ENCODE data around the gene IGFBP1. TPM values are rescaled to one million over a fixed set of nuclear protein-coding genes. Genes with fewer than 3 reads are reported as not detected.

The IGFBP1 gene
- polyA plus RNA-seq, 5 donors: 0.09 to 0.98 TPM; not detected in 3

GRCh38 chr7:45901566-45901965 lies 13.3 kb downstream of the IGFBP1 start:
- no peak for DNase-seq

GRCh38 chr7:45902820-45903219 lies 14.5 kb downstream of the IGFBP1 start:
- no peak for DNase-seq

- DNase-seq: no peak
Measured at GRCh38 chr7:45909561-45909960, 21.3 kb downstream of the IGFBP1 start.

- DNase-seq: no peak
Measured at GRCh38 chr7:45910855-45911254, 22.6 kb downstream of the IGFBP1 start.

GRCh38 chr7:45911311-45911710 lies 23.0 kb downstream of the IGFBP1 start:
- DNase-seq: no peak

DNA sequence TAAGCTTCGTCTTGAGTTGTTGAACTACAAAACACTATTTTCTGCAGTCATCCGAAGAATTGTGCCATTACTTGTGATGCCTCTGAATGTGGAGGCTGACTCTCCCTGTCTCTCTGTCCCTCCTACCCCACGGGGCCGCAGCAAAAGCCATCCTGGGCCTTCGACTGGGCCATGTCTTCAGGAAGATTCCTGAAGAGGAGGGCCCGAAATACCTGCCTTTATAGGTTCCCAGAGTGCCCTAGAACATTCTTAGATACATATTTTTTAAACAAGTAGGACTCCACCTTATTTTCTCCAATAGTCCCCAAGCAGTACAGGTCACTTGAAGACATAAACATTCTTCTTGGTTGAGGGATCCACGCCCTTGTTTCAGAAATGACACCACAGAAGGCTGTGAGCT lies 24.7 kb downstream of the IGFBP1 start:
- DNase-seq: no peak

DNA sequence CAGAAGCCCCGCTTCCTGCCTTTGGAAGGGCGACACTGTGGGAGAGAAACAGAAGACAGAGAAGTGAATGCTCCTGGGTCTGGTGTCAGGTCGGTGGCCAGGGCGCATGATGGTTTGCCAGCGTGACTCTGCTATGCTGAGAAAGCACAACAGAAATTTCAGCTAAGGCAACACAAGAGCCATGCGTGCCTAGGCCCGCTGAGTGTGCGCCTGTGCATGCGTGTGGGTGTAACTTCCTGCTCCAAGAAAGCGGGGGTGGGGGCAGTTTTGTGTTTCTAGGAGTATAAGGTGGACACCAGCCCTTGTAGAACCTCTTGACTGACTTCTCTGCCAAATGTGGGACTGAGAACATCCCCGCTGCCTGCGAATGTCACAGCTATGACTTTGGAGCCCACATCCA lies 26.6 kb downstream of the IGFBP1 start:
- DNase-seq: no peak

GRCh38 chr7:45915606-45916005 lies 27.3 kb downstream of the IGFBP1 start:
- DNase-seq: no peak

GRCh38 chr7:45917064-45917463 lies 28.8 kb downstream of the IGFBP1 start:
- no peak for DNase-seq

DNA sequence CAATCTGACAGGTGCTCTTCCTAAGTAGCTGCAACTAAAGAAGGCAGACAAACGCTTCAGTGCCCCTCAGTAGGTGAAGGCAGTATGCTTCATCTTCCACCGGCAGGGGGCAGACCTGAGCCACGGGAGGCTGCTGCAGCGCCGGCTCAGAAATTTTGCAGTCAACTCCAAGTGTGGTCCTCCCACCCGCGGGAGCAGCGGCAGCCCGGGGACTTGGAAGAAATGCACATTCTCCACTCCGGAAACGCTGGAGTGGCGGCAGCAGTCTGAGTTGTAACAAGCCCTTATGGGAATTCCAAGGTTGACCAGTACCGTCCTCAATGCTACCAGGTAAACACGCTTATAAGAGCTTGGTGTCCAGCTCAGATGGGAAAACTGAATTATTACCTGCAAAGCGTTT lies 29.4 kb downstream of the IGFBP1 start:
- peak; percentile 54 to 69 for DNase-seq

GRCh38 chr7:45918556-45918955 lies 30.3 kb downstream of the IGFBP1 start:
- DNase-seq: no peak

DNA sequence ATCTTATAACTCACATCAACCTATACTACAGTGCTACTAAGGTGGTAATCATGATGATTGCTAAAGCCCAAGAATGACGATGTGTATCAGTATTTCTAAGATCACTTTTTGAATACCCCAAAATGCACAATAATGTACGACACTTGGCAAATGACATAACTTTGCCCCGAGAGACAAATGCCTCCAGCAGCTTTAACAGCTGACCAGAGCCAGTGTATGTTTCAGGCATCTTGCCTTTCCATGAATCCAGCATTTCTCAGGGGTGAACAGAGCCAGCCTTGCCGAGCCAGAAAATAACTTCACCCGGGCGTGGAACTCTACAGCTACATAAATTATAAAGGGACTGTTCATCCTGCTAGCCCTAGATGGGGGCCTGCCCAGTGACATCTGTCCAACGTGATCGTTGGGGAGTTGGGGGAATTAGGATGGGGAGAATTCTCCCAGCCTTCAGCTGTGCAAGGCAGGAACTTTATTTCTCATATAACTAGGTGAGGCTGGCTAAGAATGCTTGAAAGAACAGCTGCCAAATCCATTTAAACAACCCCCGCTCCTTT lies 31.0 kb downstream of the IGFBP1 start:
- DNase-seq: no peak

- no peak for DNase-seq
Measured at GRCh38 chr7:45919993-45920459, 31.7 kb downstream of the IGFBP1 start.

DNA sequence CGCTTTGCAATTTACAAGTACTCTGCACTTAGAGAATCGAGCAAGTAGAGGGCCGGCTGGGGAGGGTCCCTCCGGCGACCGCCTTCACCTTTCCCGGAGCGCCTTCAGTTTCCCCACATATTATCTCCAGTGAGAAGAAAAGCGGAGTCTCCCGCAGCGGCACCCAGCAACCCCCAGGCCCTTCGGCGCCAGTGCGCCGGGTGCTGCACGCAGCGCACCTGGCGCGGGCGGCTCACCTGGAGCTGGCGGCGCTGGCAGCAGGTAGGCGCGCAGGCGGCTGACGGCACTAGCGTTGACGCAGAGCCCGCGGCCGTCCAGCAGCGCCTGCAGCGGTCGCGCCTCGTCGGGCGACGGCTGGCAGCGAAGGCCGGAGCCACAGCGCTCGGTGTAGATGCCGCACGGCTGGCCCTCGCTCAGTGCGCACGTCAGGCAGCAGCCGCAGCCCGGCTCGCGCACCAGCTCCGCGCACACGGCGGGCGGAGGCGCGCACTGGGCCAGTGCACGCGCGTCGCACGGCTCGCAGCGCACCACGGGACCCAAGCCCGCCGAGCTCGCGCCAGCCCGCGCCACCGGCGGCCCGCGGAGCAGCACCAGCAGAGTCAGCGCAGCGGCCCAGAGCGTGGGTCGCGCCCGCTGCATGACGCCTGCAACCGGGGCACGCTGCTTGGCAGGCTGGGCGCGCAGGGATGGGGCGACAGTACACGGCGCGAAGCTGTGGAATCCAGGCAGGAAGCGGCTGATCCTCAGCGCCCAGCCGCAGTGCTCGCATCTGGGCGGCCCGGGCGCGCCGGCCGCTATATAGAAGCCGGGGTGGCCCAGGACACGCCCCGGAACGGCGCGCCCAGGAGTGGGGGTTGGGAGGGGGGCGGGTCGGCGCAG lies 32.5 kb downstream of the IGFBP1 start, which contains the start of gene IGFBP3:
Gene IGFBP3 (minus strand): TSS at position 771 of the 879 bp plus-strand sequence. CDS start 132 bp downstream, at position 639.
- DNase-seq: peak; percentile 56 to 69

DNA sequence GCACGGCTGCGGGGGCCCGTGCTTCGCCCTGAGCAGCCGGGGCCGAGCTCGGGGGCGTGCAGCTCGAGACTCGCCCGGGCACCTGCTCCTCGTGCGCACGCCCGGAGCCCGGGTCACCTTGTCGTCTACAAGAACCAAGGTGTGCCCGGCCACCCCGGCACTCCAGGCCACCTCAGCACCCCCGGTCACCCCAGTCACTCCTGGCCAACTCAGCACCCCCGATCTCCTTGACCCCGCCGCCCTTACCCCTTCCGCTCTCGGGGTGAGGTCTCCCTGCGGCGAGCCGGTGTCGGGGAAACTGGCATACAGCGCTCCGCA lies 33.1 kb downstream of the IGFBP1 start:
- DNase-seq: no peak

DNA sequence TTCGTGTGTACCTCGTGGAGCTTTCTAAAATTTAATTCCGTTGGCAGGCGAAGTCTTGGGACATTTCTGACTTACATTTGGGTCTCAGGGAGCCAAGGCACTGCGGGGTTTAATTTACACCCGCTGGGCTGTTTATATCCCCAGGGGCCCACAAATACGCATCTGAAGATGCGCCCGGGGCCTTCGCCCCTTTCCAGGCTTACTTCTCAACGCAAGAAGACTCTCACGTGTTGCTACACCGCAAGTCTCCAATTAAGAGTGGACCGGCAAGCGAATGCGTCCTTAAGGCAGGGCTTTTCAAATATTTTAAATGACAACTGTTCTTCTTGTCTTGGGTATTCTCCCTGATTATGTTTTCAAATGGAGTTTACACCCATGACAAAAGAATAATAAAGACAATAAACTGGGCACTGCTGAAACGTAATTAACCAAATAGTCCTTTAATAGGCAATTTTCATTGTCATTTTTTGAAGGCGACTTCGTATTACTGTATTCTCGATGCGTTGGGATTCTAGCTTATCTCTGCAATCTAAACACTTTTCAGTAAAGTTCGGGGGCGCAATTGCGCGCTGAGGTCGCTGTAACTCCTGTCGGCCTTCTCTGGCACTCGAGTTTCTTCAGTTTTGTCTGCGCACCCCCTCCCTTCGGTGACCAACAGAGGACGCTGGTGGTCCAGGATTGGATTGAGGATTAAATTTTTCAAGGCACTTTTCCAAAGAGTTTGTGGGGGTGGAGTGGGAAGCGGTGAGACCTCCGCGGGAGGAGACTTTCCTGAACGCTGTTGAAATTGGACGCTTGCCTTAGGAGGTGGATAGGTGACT lies 33.6 kb downstream of the IGFBP1 start:
- DNase-seq: peak; percentile 69 to 79

- peak in 1 of 2 donors; percentile 31 for DNase-seq
Measured at GRCh38 chr7:45922810-45923209, 34.5 kb downstream of the IGFBP1 start.

GRCh38 chr7:45923290-45923689 lies 35.0 kb downstream of the IGFBP1 start:
- peak; percentile 61 to 76 for DNase-seq

- DNase-seq: no peak
Measured at GRCh38 chr7:45923818-45924217, 35.5 kb downstream of the IGFBP1 start.

DNA sequence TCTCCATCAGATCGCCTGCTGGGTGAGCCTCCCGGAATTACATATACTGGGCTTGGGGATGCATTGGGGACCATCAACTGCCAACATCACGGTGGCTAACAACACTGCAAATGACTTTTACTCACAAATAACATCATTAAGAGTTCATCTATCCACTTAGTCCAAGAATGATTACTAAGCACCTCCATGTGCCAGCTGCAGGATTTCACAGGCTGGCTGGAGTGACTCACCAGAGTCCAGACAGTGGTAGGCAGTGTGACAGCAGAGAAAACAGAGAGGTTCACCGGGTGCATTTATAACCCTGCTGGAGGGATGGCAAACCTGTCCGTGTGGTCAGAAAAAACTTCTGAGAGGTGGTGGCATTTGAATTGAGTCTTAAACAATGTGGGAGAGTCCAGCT lies 36.0 kb downstream of the IGFBP1 start:
- no peak for DNase-seq

GRCh38 chr7:45927721-45928120 lies 39.4 kb downstream of the IGFBP1 start:
- DNase-seq: no peak

GRCh38 chr7:45930967-45931366 lies 42.7 kb downstream of the IGFBP1 start:
- DNase-seq: no peak
